HL-60/S4 treated with phorbol 12-myristate 13-acetate at 8.2 ng/mL for 4 days and 3 days (cell line): ENCODE measurements around the gene ADAMTS4.

Experiments
- in situ Hi-C: fragments of 300-500 bp; cut with MboI; formaldehyde crosslinking; loops from 2 replicates; pipeline ENCODE4 v1.15.0; 2022; ENCODE audit warnings: low sequenced_read_pairs

ADAMTS4 gene

DNA sequence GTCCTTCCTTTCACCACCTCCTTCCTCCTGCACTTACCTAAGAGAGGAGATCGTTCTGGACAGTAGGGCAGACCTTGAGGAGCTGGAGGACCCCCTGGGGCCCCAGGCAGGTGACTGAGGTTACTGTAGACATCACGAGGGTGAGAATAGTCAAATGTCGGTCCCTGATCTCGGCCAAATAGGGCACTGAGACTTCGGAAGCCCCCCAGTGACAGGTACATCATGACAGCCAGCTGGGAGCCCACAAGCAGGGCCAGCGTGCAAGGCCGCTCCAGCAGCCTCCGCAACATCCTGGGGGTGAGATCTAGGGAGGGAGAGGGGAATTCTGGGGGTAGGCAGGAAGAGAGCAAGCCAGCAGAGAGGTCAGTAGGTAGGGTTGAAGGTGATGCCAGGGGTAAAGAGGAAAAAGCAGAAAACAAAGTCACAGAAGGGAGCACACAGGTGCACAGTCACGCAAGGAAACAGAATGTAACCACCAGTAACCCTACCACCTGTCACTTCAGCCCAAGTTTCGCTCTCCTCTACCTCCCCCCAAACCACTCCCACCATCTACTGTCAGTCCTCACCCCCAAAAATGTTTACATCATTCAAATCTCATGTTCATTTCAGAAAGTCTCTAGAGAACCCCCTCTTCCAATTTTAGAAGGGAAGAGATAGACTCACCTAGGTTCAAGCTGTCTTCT is 22.9 kb downstream of the ADAMTS4 start:
- in situ Hi-C loops, result no loop called here

DNA sequence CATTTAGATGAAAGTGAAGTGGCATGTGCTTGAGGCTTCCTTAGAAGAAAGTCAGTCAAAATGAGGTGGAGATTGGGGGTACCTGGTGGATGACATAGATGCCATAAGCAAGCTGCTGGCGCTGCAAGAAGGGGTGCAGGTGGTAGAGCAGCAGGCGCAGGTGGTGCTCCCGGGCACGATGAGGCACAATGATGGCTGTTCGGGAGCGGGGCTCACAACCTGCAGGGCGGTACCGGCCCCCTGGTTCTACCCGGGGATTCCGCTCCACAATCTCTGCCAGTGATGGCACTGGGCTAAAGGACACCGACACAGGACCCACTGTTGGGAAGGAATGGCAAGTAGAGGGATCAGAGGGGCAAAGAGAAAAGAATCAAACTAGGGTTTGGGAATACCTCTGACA is 23.9 kb downstream of the ADAMTS4 start:
- in situ Hi-C loops, result no loop called here

GRCh38 chr1:161173711-161174110 is 25.1 kb downstream of the ADAMTS4 start:
- in situ Hi-C loops, result no loop called here

DNA sequence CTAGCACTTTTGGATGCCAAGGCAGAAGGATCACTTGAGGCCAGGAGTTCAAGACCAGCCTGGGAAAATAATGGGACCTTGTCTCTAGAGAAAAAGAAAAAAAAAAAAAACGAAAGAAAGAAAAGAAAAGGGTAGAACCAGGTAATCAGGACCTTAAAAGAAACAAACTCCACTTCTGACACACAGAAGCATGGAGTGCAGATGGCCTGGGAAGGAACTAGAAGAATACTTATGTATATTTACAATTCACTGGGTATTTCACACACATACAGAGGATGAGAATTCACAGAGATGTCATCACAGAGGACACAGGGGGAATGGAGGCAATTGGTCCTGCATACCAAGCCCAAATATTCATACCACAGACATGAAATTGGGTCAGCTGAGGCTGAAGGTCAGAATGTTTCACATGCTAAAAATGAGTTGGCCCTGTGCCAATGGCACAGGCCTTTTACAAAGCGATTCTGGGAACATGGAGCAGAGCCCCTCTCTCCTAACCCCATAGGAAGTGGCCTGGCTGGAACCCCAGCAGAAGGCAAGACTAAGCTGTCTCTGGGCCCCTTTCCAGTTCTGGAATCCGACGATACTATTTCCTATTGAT is 26.0 kb downstream of the ADAMTS4 start:
- in situ Hi-C loops, result no loop called here

DNA sequence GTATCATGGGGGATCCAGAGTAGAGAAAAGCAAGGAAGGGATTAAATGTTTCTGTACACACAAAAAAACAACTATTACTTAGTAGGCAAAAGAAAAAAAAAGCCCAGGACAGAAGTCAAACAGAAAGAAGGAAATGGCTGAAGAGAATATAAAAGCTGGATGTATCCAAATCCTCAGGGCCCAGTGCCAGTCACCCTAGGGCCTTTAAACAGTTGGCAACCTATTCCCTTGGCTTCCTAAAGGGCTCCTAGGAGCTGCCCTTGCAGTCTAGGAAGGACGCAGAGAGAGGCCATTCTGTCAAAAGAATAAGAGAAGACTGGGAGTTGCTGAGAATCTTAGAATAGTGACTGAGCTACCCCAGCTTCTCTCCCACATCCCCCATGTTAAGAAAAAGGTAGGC is 26.5 kb downstream of the ADAMTS4 start:
- in situ Hi-C loops, result no loop called here

DNA sequence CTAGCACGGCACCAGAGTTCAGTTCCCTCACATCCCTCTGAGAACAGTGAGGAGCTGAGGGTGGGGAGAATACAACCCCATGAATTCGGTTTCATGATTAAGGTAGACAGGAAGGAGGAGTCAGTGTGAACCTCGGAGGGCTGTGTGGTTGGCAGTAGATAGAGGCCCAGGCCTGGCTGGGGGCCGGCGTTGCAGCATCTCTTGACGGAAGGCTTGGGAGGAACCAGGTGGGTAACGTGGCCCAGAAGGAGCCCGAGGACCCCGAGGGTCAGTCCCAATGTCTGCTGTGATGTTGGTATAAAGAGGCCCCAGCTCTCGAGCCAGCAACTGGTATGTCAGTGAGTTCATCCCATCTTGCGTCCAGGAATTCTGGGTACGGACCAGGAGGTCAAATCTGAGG is 27.2 kb downstream of the ADAMTS4 start:
- in situ Hi-C loops, result no loop called here

DNA sequence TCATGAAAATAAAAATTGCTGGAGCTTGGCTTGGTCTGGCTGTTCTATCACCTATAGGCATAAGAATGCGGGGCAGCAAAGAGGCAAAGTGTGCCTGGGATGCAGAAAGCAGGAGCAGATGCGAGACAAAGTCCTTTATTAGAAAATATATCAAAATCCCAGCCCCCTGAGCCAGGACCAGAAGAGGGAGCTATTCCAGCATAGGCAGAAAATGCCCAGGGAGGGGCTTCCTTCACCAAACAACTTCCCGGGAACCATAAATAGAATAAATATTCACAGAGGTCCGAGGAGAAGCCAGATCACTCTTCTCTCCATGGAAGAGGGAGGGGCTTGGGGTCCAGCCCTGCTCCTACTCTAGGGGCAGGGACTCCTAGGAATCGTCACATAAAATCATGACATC is 27.7 kb downstream of the ADAMTS4 start:
- in situ Hi-C loops, result no loop called here

DNA sequence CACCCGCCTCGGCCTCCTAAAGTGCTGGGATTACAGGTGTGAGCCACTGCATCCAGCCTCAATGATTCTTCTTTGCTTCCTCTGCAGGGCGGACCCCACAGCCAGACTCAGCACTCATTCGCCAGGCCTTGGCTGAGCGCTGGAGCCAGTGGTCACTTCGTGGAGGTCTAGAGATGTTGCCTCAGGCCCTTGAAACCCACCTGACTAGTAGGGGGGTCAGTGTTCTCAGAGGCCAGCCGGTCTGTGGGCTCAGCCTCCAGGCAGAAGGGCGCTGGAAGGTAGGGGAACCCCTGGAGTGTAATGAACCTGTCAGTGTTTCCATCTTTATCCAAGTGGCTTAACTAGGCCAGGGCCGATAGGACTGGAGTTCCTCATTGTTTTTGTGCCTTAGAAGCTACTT is 29.9 kb downstream of the ADAMTS4 start:
- in situ Hi-C loops, result no loop called here

DNA sequence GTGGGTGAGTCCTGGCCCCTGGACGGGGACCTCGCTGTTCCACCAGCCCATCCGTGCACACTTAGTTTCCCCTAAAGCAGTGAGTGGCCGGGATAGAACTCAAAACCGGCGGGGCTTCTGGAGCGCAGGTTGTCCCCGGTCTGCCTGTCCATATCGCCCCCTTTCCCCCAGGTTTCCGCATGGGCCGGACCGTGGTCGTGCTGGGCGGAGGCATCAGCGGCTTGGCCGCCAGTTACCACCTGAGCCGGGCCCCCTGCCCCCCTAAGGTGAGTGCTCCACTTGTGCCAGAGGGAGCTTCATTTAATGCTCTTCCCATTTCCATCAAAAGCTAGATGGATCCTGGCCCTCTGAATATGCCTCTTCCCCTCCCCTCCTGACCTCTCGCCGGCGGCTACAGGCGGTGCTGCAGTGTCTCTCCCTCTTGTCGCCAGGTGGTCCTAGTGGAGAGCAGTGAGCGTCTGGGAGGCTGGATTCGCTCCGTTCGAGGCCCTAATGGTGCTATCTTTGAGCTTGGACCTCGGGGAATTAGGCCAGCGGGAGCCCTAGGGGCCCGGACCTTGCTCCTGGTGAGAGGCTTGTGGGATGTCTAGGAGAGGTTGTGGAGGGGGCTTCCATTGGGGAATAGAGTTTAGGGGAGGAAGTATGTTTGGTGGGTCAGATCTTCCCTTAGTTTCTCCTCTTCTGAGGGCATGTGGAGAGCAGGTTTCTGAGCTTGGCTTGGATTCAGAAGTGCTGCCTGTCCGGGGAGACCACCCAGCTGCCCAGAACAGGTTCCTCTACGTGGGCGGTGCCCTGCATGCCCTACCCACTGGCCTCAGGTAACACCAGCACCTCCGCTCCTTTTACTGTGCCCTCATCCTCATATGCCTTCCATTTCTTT is 31.9 kb downstream of the ADAMTS4 start:
- in situ Hi-C loops, result no loop called here

DNA sequence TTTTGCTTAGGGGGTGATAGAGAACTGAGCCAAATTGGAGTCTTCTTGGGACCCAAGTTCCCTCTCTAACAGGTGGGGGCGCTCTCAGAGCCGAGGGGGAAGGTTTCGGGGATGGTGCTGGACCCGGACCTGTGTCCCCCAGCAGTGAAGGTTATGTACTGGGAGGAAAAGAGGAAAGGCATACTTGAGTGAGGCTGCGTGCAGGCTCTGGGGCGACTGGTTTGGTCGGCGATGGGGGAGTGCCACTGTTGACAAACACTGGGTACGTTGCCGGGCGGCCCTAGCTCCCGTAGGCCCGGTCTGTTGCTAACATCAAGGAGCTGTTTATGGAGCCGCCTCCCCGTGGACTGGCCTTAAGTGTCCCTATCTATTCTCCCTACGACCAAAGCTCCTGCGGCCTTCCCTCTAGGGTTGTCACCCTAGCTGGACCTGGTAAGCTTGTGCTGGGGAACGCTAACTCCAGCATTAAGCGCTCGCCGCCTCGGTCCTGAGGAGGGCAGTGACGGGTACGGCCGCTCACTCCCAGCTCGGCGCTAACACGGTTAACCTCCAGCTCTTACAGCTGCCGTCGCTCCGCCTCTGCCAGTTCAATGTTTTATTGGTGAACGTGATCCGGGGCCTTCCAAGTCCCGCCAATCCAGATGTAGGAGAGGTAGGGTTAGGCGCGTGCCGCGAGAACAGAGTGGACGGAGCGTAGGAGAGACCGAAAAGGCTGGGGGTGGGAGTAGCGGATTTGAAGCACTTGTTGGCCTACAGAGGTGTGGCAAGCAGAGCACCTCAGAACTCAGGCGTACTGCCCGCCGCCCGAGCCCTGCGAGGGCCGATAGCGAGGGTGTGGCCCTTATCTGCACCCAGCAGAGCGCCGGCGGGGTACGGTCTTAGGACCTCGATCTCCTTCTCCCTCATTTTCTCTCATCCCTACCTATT is 32.8 kb downstream of the ADAMTS4 start, which contains the start of gene PPOX:
Gene PPOX (plus strand): TSS at position 685 of the 927 bp plus-strand sequence. CDS start 422 bp downstream, outside the sequence.
- in situ Hi-C loops, result no loop called here

- in situ Hi-C loops, result no loop called here
Measured at GRCh38 chr1:161164901-161165610, 33.8 kb downstream of the ADAMTS4 start.

GRCh38 chr1:161163793-161164192 is 35.1 kb downstream of the ADAMTS4 start:
- in situ Hi-C loops, result no loop called here

DNA sequence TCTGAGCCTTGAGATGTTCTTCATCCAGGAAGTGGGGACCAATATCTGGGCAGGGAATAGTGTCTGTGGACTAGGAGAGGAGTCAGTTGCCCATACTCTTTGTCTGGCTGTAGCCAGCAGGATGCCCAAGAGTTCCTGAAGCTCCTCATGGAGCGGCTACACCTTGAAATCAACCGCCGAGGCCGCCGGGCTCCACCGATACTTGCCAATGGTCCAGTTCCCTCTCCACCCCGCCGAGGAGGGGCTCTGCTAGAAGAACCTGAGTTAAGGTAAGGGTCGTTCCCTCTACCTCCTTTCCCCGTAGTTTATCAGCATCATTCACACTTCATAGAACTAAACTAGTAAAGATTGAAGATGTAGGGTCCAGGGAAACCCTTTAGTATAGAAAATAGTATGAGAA is 36.0 kb downstream of the ADAMTS4 start:
- in situ Hi-C loops, result no loop called here

GRCh38 chr1:161162052-161162451 is 36.8 kb downstream of the ADAMTS4 start:
- in situ Hi-C loops, result no loop called here

DNA sequence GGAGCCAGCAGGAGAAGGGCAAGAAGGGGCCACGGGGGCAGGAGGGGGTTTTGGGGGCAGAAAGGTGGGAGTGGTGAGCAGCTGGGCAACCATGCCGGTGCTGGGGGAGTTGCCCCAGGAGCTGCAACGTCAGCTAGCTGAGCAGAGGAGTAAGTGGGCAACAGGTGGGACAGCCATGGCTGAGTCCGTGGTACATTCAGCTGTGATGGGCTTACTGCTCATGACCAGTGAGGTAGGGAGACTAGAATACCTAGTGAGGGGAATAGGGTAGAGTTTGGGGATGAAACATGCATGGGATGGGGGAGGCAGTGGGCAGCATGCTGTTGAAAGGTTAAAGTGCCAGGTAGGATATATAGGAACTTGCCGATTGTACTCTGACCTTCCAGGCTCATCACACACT is 37.2 kb downstream of the ADAMTS4 start:
- in situ Hi-C loops, result no loop called here

DNA sequence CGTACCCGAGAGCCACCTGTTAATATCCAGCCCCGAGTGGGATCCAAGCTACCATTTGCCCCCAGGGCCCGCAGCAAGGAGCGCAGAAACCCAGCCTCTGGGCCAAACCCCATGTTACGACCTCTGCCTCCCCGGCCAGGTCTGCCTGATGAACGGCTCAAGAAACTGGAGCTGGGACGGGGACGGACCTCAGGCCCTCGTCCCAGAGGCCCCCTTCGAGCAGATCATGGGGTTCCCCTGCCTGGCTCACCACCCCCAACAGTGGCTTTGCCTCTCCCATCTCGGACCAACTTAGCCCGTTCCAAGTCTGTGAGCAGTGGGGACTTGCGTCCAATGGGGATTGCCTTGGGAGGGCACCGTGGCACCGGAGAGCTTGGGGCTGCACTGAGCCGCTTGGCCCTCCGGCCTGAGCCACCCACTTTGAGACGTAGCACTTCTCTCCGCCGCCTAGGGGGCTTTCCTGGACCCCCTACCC is 38.1 kb downstream of the ADAMTS4 start:
- in situ Hi-C loops, result no loop called here

- in situ Hi-C loops, result no loop called here
Measured at GRCh38 chr1:161159913-161160243, 39.0 kb downstream of the ADAMTS4 start.

- in situ Hi-C loops, result no loop called here
Measured at GRCh38 chr1:161159087-161159912, 39.6 kb downstream of the ADAMTS4 start, which contains the start of gene USP21. TSS of gene USP21 (plus strand) at chr1:161159500. CDS start at chr1:161160641, 1,141 bp downstream.
